ENCODE data around the gene ALG8. TPM values are rescaled to one million over a fixed set of nuclear protein-coding genes. Genes with fewer than 3 reads are reported as not detected.

Gene ALG8
- total and polyA plus RNA-seq, 2 of the 8 experiments (the other 6 are each of a cell fraction or from before 2014, with no cell fraction given): 66.7 to 84.3 TPM

GRCh38 chr11:78061088-78061920, 78.1 kb downstream of the ALG8 start (continued):
- TF ChIP-seq RXRA (IDR thresholded peaks at IDR 0.05; ENCODE audit: insufficient read depth, low read depth, low read length) (no peak), ASH2L (IDR thresholded peaks at IDR 0.05; ENCODE audit: low read length) (no peak), CHD2 (IDR thresholded peaks at IDR 0.05; ENCODE audit: low read length) (no peak), SAP30 (IDR thresholded peaks at IDR 0.05; ENCODE audit: insufficient read depth, insufficient replicate concordance, low read length) (no peak), PHF8 (conservative IDR thresholded peaks at IDR 0.05; ENCODE audit: low read depth, low read length) (no peak)
